ENCODE measurements around the gene PRRG2.
A peak's percentile ranks its signal among the peaks of the same experiment; 100 is the strongest.

PRRG2 gene

DNA sequence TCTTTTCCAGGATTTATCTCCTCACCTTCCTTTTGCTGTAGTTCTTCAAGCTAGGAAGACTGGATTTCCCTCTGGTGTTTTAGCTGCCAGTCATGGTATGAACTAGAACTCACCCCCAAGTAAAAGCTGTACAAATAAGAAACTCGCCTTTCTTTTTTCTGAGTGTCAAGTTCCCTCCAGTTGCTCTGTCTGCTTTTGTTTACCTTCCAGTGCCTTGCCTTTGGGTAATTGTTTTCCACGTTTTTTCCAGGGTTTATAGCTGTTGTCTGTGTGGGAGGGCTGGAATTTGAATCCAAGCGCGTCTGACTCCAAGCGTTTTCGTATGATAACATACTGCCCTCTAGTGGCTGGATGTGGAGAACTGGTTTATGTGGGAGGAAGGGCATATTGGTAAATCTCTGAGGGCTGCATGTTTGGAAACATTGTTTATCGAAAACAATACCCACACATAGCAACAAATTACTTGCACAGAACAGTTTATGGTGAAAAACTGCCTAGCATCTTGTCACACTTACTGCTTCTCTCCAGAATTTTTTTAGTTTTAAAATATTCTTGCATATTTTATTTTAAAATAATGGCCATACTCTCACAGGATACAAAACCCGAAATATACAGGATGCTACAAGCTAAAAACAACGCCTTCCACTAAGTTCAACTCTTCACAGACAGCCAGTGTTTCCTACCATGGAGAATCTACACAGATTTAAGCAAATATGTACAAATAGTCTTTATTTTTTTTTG lies 34.1 kb upstream of the PRRG2 start:
- H3K4me1 ChIP-seq (ENCODE audit: insufficient read depth, low read length), result peaks cover 3% of the 10 kb centered on the region; the same call in 1 of the 2 replicates
- no peaks in the 10 kb centered on the region for H3K9me3 ChIP-seq (ENCODE audit: insufficient read depth, low read depth, low read length)
- 28% methylated on average over 9 of the region's 9 CpGs for WGBS
- no peaks in the 10 kb centered on the region for H3K36me3 ChIP-seq (ENCODE audit: insufficient read depth, low read length)
- peak overlapping the region; percentile 10; the same call in 1 of the 2 replicates for H3K4me3 ChIP-seq (ENCODE audit: low read length)
- H3K27me3 ChIP-seq (ENCODE audit: insufficient read depth, low read length), result no peaks in the 10 kb centered on the region
- H3K9ac ChIP-seq (ENCODE audit: low read depth, low read length), result no peak overlapping the region
- H3K27ac ChIP-seq (ENCODE audit: low read depth, low read length), result peak overlapping the region; percentile 28; the same call in 1 of the 2 replicates

DNA sequence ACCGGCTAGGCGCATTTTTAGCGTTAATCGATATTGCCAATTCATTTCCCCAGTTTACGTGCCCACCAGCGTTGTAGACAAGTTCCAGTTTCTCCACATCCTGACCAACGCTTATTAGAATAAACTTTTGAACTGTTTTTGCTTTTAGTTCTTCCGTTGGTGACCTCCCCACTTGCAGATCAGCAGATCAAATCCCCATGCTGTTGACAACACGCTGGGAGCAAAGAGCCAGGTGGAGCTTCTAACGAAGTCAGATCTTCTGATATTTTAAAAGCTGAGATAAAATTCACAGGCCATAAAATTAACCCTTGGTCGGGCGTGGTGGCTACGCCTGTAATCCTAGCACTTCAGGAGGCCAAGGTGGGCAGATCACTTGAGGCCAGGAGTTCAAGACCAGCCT lies 32.1 kb upstream of the PRRG2 start:
- H3K4me3 ChIP-seq (ENCODE audit: low read length), result no peak overlapping the region
- H3K36me3 ChIP-seq (ENCODE audit: insufficient read depth, low read length), result 0 out of 2 replicates have a peak, but pooled peaks cover 2% of the 10 kb centered on the region
- WGBS, result 89% methylated on average over 13 of the region's 13 CpGs
- H3K9me3 ChIP-seq (ENCODE audit: insufficient read depth, low read depth, low read length), result no peaks in the 10 kb centered on the region
- H3K27ac ChIP-seq (ENCODE audit: low read depth, low read length), result no peak overlapping the region
- H3K9ac ChIP-seq (ENCODE audit: low read depth, low read length), result no peak overlapping the region
- no peaks in the 10 kb centered on the region for H3K27me3 ChIP-seq (ENCODE audit: insufficient read depth, low read length)
- peaks cover 3% of the 10 kb centered on the region; the same call in 1 of the 2 replicates for H3K4me1 ChIP-seq (ENCODE audit: insufficient read depth, low read length)

DNA sequence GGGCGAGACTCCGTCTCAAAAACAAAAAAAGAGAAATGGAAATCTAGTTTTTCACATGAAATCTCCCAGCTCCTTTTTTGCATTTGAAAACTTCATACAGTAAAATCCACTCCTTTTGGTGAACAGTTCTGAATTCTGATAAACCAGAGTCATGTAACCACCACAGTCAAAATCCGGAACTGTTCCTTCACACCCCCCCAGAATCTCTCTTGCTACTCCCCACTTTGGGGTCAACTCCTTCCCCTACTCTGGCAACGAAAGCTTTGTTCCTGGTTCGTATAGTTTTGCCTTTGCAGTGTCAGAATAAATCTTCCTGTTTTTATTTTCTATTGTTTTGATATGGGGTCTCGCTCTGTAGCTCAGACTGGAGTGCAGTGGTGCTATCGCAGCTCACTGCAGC lies 29.6 kb upstream of the PRRG2 start:
- H3K9me3 ChIP-seq (ENCODE audit: insufficient read depth, low read depth, low read length), result no peaks in the 10 kb centered on the region
- no peaks in the 10 kb centered on the region for H3K27me3 ChIP-seq (ENCODE audit: insufficient read depth, low read length)
- H3K36me3 ChIP-seq (ENCODE audit: insufficient read depth, low read length), result peaks cover 13% of the 10 kb centered on the region
- H3K4me3 ChIP-seq (ENCODE audit: low read length), result no peak overlapping the region
- H3K27ac ChIP-seq (ENCODE audit: low read depth, low read length), result no peak overlapping the region
- WGBS, result 97% methylated on average over 7 of the region's 7 CpGs
- peaks cover 3% of the 10 kb centered on the region; the same call in 1 of the 2 replicates for H3K4me1 ChIP-seq (ENCODE audit: insufficient read depth, low read length)
- no peak overlapping the region for H3K9ac ChIP-seq (ENCODE audit: low read depth, low read length)

DNA sequence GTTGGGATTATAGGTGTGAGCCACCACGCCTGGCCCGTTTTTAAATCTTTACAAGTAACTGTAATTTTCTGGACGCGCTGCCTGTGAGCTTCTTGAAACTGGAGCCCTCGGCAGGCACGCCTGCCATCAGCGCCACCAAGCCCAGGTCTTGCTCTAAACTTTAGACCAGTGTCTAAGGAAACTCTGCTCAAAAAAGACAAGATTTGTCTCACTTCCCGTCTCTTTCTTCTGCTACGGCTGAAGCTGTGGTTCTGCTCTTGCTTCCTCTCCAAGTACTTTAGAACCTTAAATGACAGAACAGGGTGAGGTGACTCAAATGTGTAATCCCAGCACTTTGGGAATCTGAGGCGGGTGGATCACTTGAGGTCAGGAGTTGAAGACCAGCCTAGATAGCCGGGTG lies 28.4 kb upstream of the PRRG2 start:
- H3K4me3 ChIP-seq (ENCODE audit: low read length), result no peak overlapping the region
- H3K9ac ChIP-seq (ENCODE audit: low read depth, low read length), result no peak overlapping the region
- 95% methylated on average over 11 of the region's 11 CpGs for WGBS
- no peaks in the 10 kb centered on the region for H3K9me3 ChIP-seq (ENCODE audit: insufficient read depth, low read depth, low read length)
- peaks cover 20% of the 10 kb centered on the region for H3K36me3 ChIP-seq (ENCODE audit: insufficient read depth, low read length)
- no peaks in the 10 kb centered on the region for H3K27me3 ChIP-seq (ENCODE audit: insufficient read depth, low read length)
- H3K27ac ChIP-seq (ENCODE audit: low read depth, low read length), result no peak overlapping the region
- no peaks in the 10 kb centered on the region; the same call in 1 of the 2 replicates for H3K4me1 ChIP-seq (ENCODE audit: insufficient read depth, low read length)

DNA sequence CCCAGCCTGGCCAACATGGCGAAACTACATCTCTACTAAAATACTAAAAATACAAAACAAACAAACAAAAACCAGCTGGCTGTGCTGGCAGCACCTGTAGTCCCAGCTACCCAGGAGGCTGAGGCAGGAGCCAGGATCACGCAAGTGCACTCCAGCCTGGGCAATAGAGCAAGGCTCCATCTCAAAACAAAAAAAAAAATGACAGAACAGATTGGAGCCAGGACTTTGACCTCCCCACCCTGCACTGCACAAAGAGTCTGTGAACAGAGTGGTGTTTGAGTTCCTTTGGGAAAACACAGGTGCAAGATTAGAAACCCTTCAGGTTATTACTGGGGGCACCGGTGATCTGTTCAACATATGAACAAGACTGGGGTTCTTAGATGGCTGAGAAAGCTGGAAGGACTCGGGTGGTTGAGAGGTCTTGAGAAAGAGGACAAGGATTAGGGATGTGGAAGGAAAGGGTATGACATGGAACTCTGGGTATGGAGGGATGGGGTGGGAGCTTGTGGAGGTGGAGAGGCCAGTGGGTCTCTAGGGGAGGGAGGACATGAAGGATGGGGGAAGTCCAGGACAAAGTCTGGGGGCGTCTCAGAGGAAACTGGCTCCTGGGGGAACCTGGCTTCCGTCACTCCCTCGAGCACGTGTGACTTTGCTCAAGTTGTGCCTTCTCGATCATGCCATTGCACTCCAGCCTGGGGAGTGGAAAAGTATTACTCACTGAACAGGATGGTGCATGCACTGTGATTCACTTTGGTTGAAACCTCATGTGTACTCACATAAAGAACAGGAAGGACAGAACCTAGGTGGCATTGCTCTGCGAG lies 27.5 kb upstream of the PRRG2 start:
- H3K9me3 ChIP-seq (ENCODE audit: insufficient read depth, low read depth, low read length), result no peaks in the 10 kb centered on the region
- peaks cover 27% of the 10 kb centered on the region for H3K36me3 ChIP-seq (ENCODE audit: insufficient read depth, low read length)
- H3K4me3 ChIP-seq (ENCODE audit: low read length), result no peak overlapping the region
- no peak overlapping the region for H3K9ac ChIP-seq (ENCODE audit: low read depth, low read length)
- H3K4me1 ChIP-seq (ENCODE audit: insufficient read depth, low read length), result no peaks in the 10 kb centered on the region; the same call in 1 of the 2 replicates
- no peaks in the 10 kb centered on the region for H3K27me3 ChIP-seq (ENCODE audit: insufficient read depth, low read length)
- H3K27ac ChIP-seq (ENCODE audit: low read depth, low read length), result no peak overlapping the region
- 92% methylated on average over 10 of the region's 10 CpGs for WGBS

DNA sequence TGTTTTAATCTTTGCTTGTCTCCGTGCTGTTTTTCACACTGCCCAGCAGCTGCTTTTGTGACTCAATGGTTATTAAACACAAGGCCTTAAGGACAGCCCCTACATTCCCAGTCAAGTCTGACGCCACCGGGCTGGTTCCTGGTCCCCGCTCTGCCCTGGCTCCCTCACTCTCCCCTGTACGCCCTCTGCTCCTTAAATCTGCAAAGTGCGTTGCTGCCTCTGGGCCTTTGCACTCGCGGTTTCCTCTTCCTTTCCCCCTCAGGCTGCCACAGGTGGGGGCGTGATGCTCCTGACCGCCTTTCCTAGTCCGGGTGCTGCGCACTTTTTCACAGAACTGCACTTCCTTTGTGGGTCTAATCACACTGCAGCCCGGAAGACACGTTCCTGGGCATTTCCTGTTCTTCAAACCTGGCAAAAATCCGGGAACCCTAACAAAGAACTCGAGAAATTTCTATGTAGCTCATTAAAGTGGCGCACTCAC lies 26.4 kb upstream of the PRRG2 start:
- H3K9ac ChIP-seq (ENCODE audit: low read depth, low read length), result no peak overlapping the region
- H3K27me3 ChIP-seq (ENCODE audit: insufficient read depth, low read length), result no peaks in the 10 kb centered on the region
- H3K4me1 ChIP-seq (ENCODE audit: insufficient read depth, low read length), result no peaks in the 10 kb centered on the region; the same call in 1 of the 2 replicates
- WGBS, result 92% methylated on average over 17 of the region's 17 CpGs
- peaks cover 38% of the 10 kb centered on the region for H3K36me3 ChIP-seq (ENCODE audit: insufficient read depth, low read length)
- no peak overlapping the region for H3K4me3 ChIP-seq (ENCODE audit: low read length)
- no peak overlapping the region for H3K27ac ChIP-seq (ENCODE audit: low read depth, low read length)
- H3K9me3 ChIP-seq (ENCODE audit: insufficient read depth, low read depth, low read length), result no peaks in the 10 kb centered on the region

DNA sequence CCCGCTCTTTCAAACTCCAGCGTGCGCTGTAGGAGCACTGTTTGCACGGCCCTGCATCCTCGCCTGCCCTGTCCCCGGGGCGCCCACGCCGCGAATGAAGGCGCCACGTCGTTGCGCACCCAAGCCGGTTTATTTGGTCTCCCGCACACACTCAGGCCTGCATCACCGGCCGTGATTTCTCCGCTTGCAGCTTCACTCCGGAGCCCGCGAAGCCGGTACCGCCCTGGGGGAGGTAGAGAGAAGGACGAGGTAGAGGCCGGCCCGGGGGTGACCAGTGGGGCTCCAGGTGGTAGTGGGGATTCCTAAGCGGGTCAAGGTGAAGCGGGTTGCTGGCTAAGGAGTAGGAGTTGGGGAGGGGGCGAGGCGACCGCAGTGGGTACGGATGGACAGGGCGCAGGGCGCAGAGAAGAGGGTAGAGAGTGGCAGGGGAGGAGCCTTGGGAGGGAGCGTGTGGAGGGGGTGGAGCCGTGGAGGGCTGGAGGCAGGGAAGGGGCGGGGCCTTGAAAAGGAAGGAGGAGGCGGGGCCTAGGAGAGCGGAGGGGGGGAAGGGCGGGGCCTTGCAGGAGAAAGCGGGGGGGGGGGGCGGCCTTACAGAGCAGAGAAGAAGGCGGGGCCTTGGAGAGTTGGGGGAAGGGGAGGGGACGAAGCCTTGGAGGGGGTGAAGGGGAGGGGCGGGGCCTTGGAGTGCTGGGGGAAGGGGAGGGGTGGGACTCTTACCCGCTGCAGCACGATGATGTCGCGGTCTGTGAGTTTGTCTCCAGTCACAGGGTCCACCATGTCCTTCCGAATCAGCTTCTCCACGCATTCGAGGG lies 25.3 kb upstream of the PRRG2 start:
- H3K27me3 ChIP-seq (ENCODE audit: insufficient read depth, low read length), result no peaks in the 10 kb centered on the region
- peaks cover 43% of the 10 kb centered on the region for H3K36me3 ChIP-seq (ENCODE audit: insufficient read depth, low read length)
- no peaks in the 10 kb centered on the region for H3K9me3 ChIP-seq (ENCODE audit: insufficient read depth, low read depth, low read length)
- H3K27ac ChIP-seq (ENCODE audit: low read depth, low read length), result peak overlapping the region; percentile 82
- 65% methylated on average over 49 of the region's 53 CpGs for WGBS
- peak overlapping the region; percentile 68 for H3K4me3 ChIP-seq (ENCODE audit: low read length)
- H3K9ac ChIP-seq (ENCODE audit: low read depth, low read length), result peak overlapping the region; percentile 80
- H3K4me1 ChIP-seq (ENCODE audit: insufficient read depth, low read length), result no peaks in the 10 kb centered on the region; the same call in 1 of the 2 replicates

DNA sequence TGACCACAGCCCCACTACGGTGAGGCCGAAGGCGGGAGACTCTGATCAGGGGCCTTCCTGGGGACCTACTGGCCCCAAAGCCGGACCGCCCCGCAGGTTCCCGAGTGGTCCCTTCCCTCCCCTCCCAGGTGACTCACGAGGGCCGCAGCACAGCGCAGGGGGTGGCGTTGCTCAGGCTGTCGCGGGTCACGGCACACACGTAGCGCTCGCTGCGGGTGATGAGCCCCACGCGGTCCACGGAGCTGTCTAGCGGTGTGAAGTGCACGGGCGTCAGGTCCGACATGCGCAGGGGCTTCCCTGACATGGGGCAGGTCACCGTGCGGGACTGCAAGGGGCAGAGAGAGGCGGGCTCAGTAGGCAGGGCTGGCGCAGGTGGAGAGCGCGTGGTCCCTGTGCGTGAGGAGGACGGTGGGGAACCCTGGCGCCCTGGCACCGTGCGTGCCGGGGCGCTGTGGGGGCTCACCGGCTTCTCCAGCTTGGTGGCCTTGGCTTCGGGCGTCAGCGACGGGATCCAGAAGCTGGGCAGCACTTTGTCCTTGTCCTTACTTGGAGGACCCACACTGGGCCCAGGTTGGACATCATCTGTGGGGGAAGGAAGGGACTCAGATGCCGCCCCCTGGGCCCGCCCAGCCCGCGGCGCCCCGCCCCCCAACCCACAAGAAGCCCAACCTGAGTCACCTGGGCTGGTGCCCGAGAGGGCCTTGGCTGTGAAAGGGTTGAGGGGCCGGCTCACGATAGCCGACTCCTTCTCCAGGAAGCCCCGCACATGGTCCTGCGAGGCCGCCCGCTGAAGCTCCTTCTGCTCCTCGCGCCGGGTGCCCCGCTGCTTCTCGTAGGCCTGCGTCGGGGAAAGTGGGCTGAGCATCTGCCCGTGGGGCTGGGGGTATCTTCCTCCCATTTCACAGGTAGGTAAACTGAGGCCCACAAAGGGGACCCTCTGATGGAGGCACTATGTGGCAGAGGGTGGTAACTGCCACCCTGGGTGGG lies 24.4 kb upstream of the PRRG2 start:
- Histone ChIP-seq H3K4me1 (ENCODE audit: insufficient read depth, low read length) (no peaks in the 10 kb centered on the region; the same call in 1 of the 2 replicates), H3K4me3 (ENCODE audit: low read length) (peak overlapping the region; percentile 68), H3K9ac (ENCODE audit: low read depth, low read length) (peak overlapping the region; percentile 80), H3K27me3 (ENCODE audit: insufficient read depth, low read length) (no peaks in the 10 kb centered on the region), H3K9me3 (ENCODE audit: insufficient read depth, low read depth, low read length) (no peaks in the 10 kb centered on the region), H3K36me3 (ENCODE audit: insufficient read depth, low read length) (peaks cover 43% of the 10 kb centered on the region), H3K27ac (ENCODE audit: low read depth, low read length) (peak overlapping the region; percentile 82)
- 48% methylated on average over 60 of the region's 66 CpGs for WGBS

DNA sequence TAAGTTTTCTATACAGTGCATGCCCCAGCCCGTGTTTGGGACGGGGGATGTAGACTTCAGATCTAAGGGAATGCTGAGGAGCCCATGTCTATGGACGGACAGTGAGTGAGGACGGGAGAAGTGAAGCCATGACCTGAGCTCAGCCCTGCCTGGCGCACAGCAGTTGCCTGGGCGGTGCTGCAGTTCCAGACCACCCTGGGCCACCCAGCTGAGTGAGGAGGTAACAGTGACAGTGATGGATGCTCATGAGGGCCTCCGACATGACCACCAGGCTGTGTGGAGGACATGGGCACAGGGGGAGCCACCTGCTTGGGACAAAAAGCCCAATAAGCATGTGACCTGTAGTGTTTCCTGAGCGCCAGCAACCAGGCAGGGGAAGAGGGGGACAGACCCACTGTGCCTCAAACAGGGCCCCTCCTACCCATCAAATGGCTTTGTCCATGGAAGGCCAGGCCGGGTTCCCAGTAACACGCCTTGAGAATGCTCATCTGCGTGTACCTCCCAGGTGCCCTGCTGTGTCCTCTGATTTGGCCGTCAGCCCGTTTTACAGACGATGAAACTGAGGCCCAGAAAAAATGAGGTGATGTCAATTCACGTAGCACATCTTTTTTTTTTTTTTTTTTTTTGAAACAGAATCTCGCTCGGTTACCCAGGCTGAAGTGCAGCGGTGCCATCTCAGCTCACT lies 23.3 kb upstream of the PRRG2 start:
- no peaks in the 10 kb centered on the region; the same call in 1 of the 2 replicates for H3K4me1 ChIP-seq (ENCODE audit: insufficient read depth, low read length)
- no peaks in the 10 kb centered on the region for H3K27me3 ChIP-seq (ENCODE audit: insufficient read depth, low read length)
- H3K9ac ChIP-seq (ENCODE audit: low read depth, low read length), result no peak overlapping the region
- H3K4me3 ChIP-seq (ENCODE audit: low read length), result no peak overlapping the region
- whole genome bisulfite sequencing, result 91% methylated on average over 18 of the region's 18 CpGs
- no peaks in the 10 kb centered on the region for H3K9me3 ChIP-seq (ENCODE audit: insufficient read depth, low read depth, low read length)
- H3K36me3 ChIP-seq (ENCODE audit: insufficient read depth, low read length), result peaks cover 42% of the 10 kb centered on the region
- H3K27ac ChIP-seq (ENCODE audit: low read depth, low read length), result no peak overlapping the region; the same call in 1 of the 2 replicates

Measured in HUES64 (cell line).